ENCODE results near the gene FOXP3.

- TF ChIP-seq CTCF (IDR thresholded peaks at IDR 0.05; ENCODE audit: extremely low read depth in 1 of 2, insufficient read depth in 1 of 2, low read depth in 1 of 2, low read length in 2 of 2) (no peak), EZH2 (IDR thresholded peaks at IDR 0.05; ENCODE audit: borderline replicate concordance, low read depth, low read length, severe bottlenecking) (no peak), POLR2AphosphoS5 (IDR thresholded peaks at IDR 0.05; ENCODE audit: insufficient read depth, low read depth, low read length) (no peak), POLR2A (IDR thresholded peaks at IDR 0.05; ENCODE audit: low read depth, low read length) (no peak)
Observed at GRCh38 chrX:49287665-49288064, 23.2 kb upstream of the FOXP3 start.

Data from endothelial cell of umbilical vein (primary cell).